AG04450 (cell line): ENCODE data around the gene EXT2. TPM values are rescaled to one million over a fixed set of nuclear protein-coding genes. Genes with fewer than 3 reads are reported as not detected.

ENCODE experiments used
- CTCF ChIA-PET: fragments of 300-600, 350-600 bp; formaldehyde crosslinking; extraction: SDS; loops from one replicate; lab custom pipeline; 2022; ENCODE audit warnings: antibody characterized with exemption, inconsistent platforms; lab: Charles Lee
- POLR2A ChIA-PET: fragments of 350-600 bp; formaldehyde crosslinking; extraction: SDS; loops from one replicate; lab custom pipeline; 2021; ENCODE audit warnings: antibody characterized with exemption, inconsistent platforms; lab: Yijun Ruan, JAX
- DNase-seq: peaks from one replicate; pipeline ENCODE4 v3.0.0-alpha.2; 2011; ENCODE audit warnings: low read depth, low spot score
- H3K27ac ChIP-seq: one replicate; pipeline ENCODE4 v1.5.1; 2012; ENCODE audit warnings: low read depth, low read length, control low read depth
- H3K27me3 ChIP-seq: one replicate; pipeline ENCODE4 v1.6.0; 2012; ENCODE audit warnings: low read length; ENCODE audit not compliant: control insufficient read depth, insufficient read depth
- H3K4me3 ChIP-seq: 2 replicates; pipeline ENCODE4 v1.5.1; 2011; ENCODE audit warnings: mild to moderate bottlenecking, low read depth, low read length, control low read depth
- H3K9me3 ChIP-seq: 2 replicates; pipeline ENCODE4 v1.5.1; 2012; ENCODE audit warnings: low read length; ENCODE audit not compliant: control insufficient read depth, insufficient read depth
- polyA plus RNA-seq: library from polyadenylated mRNA; depleted of rRNA; stranded (reverse); fragments of >200 nt; gene quantifications from 2 replicates; pipeline ENCODE4 v1.2.3, GENCODE V29; 2011
- TF ChIP-seq, protein P1 (sequence below): IDR thresholded peaks from 2 replicates; pipeline ENCODE4 v1.5.1; 2011; ENCODE audit warnings: low read depth, low read length, control low read depth, inconsistent platforms

Gene EXT2
- polyA plus RNA-seq, 1 experiment: 138 TPM

DNA sequence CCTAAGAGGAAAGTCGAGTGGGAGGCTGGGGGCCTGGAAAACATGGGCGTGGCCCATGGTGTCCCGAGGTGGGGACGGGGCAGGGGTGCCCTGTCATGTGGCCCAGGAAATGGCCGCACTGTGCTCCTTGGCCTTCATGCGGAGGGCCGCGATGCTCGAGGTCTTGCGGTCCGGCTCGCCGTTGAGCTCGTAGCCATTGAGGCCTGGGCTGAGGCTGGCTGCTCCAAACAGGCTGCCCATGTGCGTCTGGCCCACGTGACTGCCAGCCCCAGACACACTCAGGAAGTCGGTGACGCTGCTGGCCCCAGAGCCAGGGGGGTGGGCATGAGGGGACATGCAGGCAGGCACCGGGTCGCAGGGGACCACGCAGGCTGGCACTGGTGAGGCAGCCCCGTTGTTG lies 169.3 kb downstream of the EXT2 start:
- Histone ChIP-seq H3K9me3 (no peaks in the 10 kb centered on the region; the same call in 1 of the 2 replicates), H3K27me3 (no peaks in the 10 kb centered on the region), H3K4me3 (no peak overlapping the region), H3K27ac (no peak overlapping the region)
- DNase-seq: no peak
- ChIA-PET POLR2A (no interaction called here), CTCF (no interaction called here)
- TF ChIP-seq, protein P1, sequence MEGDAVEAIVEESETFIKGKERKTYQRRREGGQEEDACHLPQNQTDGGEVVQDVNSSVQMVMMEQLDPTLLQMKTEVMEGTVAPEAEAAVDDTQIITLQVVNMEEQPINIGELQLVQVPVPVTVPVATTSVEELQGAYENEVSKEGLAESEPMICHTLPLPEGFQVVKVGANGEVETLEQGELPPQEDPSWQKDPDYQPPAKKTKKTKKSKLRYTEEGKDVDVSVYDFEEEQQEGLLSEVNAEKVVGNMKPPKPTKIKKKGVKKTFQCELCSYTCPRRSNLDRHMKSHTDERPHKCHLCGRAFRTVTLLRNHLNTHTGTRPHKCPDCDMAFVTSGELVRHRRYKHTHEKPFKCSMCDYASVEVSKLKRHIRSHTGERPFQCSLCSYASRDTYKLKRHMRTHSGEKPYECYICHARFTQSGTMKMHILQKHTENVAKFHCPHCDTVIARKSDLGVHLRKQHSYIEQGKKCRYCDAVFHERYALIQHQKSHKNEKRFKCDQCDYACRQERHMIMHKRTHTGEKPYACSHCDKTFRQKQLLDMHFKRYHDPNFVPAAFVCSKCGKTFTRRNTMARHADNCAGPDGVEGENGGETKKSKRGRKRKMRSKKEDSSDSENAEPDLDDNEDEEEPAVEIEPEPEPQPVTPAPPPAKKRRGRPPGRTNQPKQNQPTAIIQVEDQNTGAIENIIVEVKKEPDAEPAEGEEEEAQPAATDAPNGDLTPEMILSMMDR: no peak

DNA sequence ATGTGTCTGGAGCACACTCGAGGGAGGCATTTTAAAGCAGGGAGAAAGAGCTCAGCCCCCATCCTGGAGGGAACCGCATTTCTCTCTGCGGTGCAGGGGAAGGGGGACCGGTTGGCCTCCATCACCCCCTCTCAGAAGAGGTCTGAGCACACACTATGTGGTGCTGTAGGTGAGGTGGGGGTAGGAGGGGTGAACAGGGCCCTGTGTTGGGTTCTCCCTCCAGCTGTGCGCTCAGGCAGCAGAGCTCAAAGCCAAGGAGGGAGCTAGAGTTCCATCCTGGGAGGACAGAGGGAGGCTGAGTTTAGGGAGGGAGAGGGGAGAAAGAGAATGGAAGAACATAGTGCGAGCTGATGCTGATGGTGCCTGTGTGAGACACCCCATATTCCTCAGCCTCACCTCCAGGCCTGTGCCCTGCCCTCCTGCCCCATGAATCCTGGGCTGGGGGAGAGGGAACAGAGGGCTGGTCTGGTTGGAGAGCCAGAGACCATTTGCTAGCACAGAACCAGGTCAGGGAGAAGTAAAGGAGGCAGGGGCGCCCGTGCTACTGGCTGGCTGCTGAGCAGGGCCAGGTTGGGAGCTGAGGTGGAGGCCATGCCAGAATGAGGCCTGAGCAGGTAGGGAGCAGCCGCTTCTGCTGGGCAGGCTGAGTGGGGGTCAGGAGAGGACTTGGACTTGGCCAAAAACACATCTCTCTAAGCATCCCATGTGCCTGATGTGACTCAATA lies 170.7 kb downstream of the EXT2 start:
- H3K9me3 ChIP-seq: no peaks in the 10 kb centered on the region; the same call in 1 of the 2 replicates
- CTCF ChIA-PET: interaction anchor here (1.1 kb wide), 1 partner anchor 20 kb away, joined by 3 read pairs; no protein-coding TSS in a partner anchor
- POLR2A ChIA-PET: no interaction called here
- H3K27ac ChIP-seq: no peak overlapping the region
- H3K4me3 ChIP-seq: no peak overlapping the region
- no peaks in the 10 kb centered on the region for H3K27me3 ChIP-seq
- TF ChIP-seq, protein P1: no peak
- DNase-seq: no peak

DNA sequence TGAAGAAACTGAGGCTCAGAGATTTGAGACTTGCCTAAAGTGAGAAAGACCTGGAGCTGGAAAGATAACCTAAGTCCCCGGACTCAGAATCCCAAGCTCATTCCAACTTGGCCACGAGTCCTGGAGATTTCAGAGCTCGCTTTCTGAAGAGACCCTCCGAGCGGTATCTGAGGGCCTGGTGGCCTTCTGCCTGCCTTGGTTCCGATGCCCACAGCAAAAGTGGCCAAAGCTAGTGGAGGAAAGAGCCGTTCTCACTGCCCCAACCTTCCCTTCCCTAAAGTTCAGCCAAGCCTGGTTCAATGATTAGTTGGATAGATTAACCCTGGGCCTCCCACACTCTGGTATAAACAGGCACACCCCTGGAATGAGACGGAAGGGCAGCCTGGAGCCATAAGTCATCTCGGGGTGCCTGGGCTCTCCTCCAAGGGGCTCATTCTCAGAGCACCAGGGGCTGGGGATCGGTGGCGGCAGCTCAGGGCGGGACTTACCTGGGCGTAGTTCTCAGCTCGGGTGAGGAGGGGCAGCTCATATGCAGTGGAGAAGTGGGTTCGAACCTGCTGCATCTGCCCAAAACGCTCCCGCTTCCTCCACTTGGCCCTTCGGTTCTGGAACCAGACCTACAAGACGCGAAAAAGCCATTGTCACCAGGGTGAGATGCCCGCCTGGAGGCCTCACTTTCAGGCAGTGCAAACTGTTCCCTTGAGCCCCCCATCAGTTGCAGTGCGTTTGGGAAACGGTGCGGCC lies 171.7 kb downstream of the EXT2 start:
- POLR2A ChIA-PET: no interaction called here
- Histone ChIP-seq H3K4me3 (no peak overlapping the region), H3K27ac (no peak overlapping the region), H3K27me3 (no peaks in the 10 kb centered on the region), H3K9me3 (no peaks in the 10 kb centered on the region; the same call in 1 of the 2 replicates)
- no peak for DNase-seq
- CTCF ChIA-PET: interaction anchor here (1.0 kb wide), 1 partner anchor 19 kb away, joined by 4 read pairs; no protein-coding TSS in a partner anchor
- TF ChIP-seq, protein P1: no peak

DNA sequence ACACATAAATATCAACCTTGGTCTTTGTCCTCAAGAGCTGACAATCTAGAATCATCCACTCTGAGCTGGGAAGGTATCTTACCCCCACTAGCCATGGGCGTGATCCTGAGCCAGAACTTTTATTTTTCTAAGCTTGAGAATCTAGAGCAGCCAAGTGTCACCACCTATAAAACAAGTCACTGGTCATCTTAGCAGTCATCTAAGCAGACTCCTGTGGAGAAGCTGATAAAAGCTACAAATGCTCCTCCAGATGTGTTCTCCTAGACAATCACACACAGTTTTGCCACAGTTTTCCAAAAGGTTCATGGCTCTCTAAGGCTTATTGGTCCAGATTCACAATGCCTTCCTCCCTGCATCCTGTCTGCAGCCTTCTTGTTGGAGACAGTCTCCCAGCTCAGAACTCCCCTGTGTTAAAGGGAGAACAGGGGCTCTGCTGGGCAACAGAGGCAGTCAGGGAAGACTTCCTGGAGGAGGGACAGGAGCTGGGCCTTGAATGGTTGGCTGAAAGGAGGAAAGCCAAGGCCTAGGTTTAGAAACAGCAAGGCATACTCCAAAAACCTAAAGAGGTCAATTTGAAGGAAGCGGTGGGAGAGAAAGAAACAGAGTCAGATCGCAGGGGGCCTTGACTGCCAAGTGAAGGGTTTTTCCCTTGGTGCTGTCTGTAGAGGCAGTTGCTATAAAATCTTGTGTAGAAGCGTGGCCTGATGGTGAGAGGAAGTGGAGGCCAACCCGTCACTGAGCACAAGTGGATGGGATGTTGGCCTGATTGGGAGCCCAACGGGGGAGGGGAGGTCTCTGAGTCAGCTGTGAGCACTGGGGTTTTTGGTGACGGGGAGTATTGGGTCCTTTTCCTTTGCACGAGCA lies 172.5 kb downstream of the EXT2 start:
- TF ChIP-seq, protein P1: no peak
- H3K27ac ChIP-seq: no peak overlapping the region
- CTCF ChIA-PET: interaction anchor here (1.0 kb wide), 1 partner anchor 18 kb away, joined by 4 read pairs; no protein-coding TSS in a partner anchor
- POLR2A ChIA-PET: no interaction called here
- H3K9me3 ChIP-seq: no peaks in the 10 kb centered on the region; the same call in 1 of the 2 replicates
- no peaks in the 10 kb centered on the region for H3K27me3 ChIP-seq
- no peak overlapping the region for H3K4me3 ChIP-seq
- DNase-seq: no peak
